Stimulated activated CD8-positive, alpha-beta memory T cell treated with anti-CD3 and anti-CD28 coated beads, Interleukin-2, amount 100 ng/mL, for 48 hours (primary cell): ENCODE measurements around the gene FAM13A.
"Not testable (repeated sequence)": the region's sequence is repeated elsewhere in the genome, so short reads cannot be mapped to it uniquely, and the experiment has no call there.

Source experiments
- DNase-seq, 2 donors: peaks; one replicate each; pipeline ENCODE4 v3.0.0-alpha.2; 2020; ENCODE audit warnings: low read depth in 2 of 2

Gene FAM13A

DNA sequence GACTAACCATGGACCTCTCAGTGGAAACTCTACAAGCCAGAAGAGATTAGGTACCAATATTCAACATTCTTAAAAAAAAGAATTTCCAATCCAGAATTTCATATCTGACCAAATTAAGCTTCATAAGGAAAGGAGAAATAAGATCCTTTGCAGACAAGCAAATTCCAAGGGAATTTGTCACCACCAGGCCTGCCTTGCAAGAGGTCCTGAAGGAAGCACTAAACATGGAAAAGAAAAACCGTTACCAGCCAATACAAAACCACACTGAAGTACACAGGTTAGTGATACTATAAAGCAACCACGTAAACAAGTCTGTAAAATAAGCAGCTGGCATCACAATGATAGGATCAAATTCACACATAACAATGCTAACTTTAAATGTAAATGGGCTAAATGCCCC is 156.6 kb downstream of the FAM13A start:
- no peak for DNase-seq

DNA sequence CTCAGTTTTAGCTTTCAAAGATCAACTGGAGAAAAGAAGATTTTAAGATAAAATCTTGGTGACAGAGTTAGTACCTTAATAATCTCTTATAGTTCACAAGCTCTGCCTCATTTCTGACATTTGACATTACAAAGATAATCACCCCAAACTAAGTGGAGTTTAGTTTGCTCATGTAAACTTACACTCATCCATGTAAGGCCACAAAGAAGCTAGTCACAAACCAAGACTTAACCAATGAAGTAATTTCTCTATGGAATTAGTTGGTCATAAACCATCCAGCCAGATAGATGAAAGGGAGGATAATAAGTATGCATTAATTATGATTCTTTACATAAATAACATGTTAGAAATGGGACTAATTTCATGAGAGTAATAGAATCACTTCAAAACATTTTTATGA is 159.2 kb downstream of the FAM13A start:
- DNase-seq: no peak

GRCh38 chr4:88897180-88897579 is 159.8 kb downstream of the FAM13A start:
- DNase-seq: no peak

DNA sequence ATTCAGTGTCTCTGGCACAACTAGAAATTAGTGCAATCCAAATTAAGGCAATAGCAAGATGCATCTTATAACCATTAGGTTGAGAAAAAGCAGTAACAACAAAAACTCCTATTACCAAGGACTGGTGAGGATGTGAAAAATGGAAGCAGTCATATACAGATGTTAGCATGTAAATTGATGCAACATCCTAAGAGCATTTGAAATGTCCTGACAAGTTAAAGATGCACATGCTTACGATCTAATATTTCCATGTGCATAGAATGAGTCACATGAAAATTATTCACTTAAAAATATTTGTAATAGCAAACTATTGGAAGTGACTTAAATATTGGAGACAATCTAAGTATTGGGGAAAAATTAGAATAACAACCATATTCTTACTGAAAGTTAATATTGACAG is 163.0 kb downstream of the FAM13A start:
- DNase-seq: no peak

GRCh38 chr4:88892646-88893045 is 164.3 kb downstream of the FAM13A start:
- no peak for DNase-seq

DNA sequence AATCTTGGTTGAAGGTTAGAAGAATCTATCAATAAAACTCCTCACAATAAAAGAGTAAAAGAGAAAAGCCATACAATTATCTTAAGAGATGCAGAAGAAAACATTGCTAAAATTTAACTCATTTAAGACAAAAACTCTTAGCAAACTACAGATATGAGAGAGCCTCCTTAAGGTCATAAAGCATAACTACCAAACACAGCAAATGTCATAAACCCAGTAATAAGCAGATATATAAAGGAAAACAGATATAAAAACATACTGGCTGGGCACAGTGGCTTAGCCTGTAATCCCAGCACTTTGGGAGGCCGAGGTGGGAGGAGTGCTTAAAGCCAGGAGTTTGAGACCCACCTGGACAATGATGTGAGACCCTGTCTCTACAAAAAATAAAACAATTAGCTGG is 165.3 kb downstream of the FAM13A start:
- no peak for DNase-seq

GRCh38 chr4:88887409-88887808 is 169.6 kb downstream of the FAM13A start:
- DNase-seq: not testable (repeated sequence)

- DNase-seq: no peak
These were observed 175.8 kb downstream of the FAM13A start for GRCh38 chr4:88881227-88881569.

- no peak for DNase-seq
These were observed 176.3 kb downstream of the FAM13A start for GRCh38 chr4:88880501-88881226.

DNA sequence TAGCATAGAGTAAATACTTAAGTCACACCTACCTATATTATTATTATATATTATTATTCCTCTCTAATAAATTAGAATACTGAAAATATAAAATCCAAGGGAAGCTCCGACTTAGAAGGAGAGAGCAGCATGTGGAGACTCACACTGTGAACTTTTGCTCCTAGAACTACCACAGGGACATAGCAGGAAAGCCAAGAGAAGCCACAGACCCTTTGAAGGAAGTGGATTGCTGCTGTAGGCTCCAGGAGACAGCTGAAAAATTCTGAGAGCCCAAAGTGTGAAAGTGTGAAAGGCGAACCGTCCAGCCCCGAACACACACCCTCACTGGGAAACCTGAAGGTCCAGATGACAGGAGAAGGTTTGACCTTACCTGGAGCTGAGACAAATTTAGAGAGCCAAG is 177.0 kb downstream of the FAM13A start:
- no peak for DNase-seq

GRCh38 chr4:88878642-88879041 is 178.3 kb downstream of the FAM13A start:
- DNase-seq: no peak

- DNase-seq: no peak
These were observed 186.6 kb downstream of the FAM13A start for GRCh38 chr4:88870428-88870827.

GRCh38 chr4:88868510-88868909 is 188.5 kb downstream of the FAM13A start:
- DNase-seq: no peak

DNA sequence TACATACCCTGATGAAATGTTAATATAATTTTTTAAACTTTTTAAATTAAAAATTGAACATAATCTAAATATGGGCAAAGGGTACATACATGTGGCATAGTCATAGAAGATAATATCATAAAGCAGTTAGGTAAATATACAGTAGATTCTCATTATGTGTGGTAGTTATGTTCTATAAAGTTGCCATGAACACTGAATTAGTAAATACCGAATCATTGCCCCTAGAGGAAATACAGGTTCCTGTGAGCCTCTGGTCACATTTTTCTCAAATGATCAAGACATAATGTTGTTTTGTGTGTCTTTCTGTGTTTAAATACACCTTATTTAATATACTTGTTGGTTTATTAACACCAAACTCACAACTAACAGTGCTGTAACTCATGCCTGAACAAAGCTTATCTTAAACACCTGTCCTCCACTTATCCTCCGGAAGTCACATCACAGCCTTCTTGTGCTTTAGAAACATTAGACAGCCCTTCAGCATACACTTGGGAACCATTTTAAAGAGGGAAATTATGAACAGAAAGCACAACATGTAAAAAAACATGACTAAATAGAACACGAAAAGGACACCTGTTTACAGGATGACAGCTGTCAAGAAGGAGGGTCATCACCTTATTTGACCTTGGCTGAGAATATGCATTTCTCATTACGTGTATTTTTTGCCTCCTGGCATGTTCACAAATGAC is 190.0 kb downstream of the FAM13A start:
- no peak for DNase-seq

DNA sequence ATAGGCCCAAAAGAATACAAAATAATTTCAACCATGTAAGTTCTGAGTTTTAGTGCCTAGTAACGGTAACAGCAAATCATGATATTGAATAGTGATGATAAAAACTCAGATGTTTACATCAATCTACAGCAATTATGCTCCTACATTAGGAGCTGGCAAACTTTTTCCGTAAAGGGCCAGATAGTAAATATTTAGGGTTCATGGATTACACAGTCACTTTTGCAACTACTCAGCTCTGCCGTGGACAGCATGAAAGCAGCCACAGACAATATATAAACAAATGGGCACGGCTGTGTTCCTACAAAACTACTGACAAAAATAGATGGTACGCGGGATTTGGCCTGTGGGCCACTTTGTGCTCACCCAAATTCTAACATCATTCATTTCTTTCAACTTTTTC is 191.5 kb downstream of the FAM13A start:
- no peak for DNase-seq

- no peak for DNase-seq
These were observed 191.9 kb downstream of the FAM13A start for GRCh38 chr4:88865046-88865445.

DNA sequence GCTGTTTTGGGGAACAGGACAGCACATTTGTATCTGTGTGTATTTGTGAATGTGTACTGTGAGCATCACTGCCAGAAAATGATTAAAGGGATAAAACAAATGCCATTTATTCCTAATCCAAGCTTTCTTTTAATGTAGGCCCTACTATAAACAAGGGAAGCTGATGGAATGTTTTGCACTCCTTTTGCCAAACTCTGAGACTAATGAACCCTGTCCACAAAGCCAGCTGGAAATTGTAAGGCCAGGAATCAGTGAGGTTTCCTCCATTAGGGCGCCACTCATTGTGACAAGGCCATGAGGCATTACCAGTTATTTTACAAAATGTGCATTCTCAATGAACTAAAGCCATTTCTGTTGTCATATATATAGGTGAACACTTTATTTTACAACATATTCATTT is 196.4 kb downstream of the FAM13A start:
- no peak for DNase-seq

GRCh38 chr4:88859191-88859812 is 197.7 kb downstream of the FAM13A start:
- DNase-seq: no peak

DNA sequence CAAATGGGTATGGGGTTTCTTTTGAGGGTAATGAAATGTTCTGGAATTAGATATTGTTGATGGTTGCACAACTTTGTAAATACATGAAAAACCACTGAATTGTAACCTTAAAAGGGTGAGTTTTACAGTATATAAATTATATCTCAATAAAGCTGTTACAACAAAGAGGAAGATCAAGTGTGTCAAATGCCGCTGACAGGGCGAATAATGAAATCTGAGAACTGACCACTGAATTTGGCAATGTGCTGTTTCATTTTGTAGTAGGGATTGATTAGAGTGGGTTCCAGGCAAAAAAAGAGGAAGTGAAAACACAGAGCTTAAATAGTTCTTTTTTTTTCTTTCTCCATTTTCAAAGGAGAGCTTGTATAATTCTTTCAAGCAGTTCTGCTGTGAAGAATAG is 198.2 kb downstream of the FAM13A start:
- DNase-seq: no peak

DNA sequence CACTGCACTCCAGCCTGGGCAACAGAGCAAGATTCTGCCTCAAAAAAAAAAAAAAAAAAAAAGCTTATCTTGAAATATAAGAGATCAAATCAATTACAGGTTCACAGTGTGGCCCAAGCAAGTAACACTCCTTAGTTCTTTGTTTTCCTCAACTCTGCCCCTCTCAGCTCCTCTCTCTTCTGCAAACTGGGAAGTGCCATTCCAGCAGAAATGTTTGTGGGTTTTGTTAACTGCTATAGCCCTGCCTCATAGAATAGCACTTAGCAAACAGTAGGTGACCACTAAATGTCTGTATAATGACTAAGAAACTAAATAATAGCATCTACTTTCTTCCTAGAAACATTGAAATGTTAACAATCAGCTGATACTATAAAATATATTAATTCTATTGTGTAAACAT is 199.4 kb downstream of the FAM13A start:
- DNase-seq: no peak

DNA sequence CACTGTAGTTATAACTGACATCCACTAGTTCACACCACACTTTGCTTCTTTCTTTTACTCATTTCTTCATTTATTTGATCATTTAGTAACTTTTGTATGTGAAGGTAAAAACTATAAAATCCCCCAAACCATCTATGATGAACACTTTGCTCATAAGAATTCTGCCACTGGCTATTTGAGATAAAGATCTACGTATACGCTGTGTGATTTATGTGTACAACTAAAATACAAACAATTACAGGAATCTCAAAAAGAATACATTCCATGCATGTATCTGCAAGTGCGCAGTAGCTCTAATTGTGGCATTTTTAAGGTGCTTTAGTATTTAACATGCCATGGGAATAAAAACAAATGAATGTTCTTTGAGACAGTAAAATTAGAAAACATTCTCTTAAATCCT is 202.5 kb downstream of the FAM13A start:
- DNase-seq: no peak

- not testable (repeated sequence) for DNase-seq
These were observed 203.4 kb downstream of the FAM13A start for GRCh38 chr4:88853583-88853982.

GRCh38 chr4:88846206-88846790 is 210.7 kb downstream of the FAM13A start:
- no peak for DNase-seq
